Renal pelvis (tissue), 4 donors: ENCODE results near the gene NCKAP5. TPM values are rescaled to one million over a fixed set of nuclear protein-coding genes. Genes with fewer than 3 reads are reported as not detected.

ENCODE experiments used
- DNase-seq: peaks from one replicate; pipeline ENCODE4 v3.0.0-alpha.2; 2013
- polyA plus RNA-seq, 3 donors: library from polyadenylated mRNA; unstranded; fragments of 120-200 nt; gene quantifications; one replicate each; pipeline ENCODE4 v1.2.1, GENCODE V29; 2013; ENCODE audit not compliant: insufficient read length in 3 of 3

Gene NCKAP5
- polyA plus RNA-seq, 3 donors = 6.2 to 6.5 (median 6.3) TPM

DNA sequence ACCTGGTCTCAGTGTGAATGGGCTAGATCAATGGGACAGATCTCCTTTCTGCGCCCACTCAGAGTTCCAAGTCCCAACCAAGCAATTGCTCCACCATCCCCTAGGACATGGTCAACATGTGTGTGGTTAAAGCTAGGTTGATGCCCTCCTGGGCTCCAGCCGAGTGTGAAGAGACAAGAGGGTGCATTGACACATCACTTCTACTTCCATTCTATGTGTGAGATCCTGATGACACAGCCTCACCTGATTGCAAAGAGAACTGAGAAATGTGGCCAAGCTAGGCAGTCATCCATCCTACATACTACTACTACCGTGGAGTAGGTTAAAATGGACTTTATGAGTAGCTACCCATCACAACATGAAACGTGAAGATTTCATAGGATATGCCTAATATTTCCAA is 106.8 kb downstream of the NCKAP5 start:
- DNase-seq = no peak

DNA sequence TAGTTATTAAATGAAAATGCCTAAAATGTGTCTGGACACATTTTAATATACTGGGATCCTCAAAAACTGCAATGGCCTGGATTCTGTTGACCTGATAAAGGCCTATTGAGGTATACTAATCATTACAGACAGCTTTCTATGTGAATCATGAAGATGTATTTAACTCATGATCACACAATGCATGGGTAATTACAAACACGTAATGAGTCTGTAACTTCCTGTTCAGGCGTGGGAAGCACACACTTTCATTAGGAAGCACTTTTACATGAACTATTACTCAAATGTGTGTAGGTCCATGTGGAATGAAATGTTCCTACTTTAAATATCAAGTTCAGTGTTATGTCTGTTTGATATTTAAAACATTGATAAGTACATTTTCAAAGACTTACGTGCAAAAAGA is 108.7 kb downstream of the NCKAP5 start:
- no peak for DNase-seq

DNA sequence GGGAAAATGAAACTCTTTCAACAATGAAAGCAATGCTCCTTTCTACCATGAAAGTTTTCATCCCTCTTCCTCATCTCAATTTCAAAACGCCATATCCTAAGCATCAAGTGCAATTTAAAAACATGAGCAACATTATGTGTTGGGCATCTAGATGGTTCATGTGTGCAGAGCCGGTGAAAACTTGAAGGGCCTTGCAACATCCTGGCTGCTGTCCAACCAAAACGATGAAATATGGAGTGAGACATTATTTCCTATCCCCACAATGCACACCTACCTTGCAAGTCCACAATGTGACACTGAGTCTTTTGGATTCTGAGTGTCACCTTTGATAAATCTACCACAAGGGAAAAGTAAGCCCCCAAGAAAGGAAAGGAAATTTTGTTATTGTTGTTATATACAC is 110.0 kb downstream of the NCKAP5 start:
- no peak for DNase-seq

DNA sequence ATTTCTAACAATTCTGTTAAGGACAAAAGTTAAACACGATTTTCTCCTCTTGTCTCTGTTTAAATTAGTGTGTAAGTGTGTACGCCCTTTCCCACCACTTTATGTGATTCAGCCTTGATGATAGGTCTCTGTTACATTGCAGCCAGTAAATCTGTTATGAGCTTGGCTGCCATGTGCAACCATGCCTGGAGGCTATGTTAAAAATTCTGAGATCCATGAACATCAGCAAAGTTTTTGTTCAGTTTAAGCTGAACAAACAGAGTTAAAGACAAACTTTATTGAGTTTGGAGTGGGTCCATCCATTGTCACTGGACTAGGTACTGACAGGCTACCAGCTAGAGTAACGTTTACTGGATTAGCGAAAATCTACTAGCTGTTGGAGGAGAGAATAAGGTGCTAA is 110.4 kb downstream of the NCKAP5 start:
- no peak for DNase-seq

DNA sequence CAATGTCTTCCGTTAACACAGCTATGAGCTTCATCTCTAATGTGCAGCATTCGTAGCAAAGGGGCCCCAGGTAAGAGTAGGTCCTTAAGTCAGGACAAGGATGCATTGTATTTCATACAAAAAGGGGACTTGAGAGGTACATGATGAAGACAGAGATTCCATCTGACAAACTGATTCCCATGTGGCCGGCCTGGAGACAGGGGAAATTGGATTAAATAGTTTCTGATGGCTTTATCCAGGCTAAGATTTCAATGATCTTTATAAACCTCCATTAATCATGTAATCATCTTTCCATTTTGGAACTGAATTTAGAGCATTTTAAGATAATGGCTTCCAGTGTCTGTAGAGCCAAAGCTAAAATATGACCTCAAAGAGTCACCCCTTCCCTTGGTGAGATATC is 111.3 kb downstream of the NCKAP5 start:
- no peak for DNase-seq

DNA sequence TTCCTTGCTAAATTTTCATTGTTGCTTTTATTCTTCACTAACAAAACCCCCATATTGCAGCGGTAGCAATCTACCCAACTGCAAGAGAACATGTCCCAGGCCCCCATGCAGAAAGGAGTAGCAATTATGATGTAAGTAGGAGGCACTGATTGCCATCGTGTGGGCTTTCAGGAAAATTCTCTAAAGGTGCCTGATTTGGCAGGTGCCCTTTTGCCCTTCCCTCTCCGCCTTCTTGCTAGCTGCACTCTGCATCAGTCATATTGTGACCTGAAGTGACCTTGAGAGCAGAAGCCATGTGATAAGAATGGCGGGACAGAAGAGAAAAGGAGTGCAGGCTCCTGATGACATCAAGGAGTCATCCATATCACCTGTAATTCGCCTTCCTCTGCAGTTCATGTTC is 112.1 kb downstream of the NCKAP5 start:
- DNase-seq = no peak

DNA sequence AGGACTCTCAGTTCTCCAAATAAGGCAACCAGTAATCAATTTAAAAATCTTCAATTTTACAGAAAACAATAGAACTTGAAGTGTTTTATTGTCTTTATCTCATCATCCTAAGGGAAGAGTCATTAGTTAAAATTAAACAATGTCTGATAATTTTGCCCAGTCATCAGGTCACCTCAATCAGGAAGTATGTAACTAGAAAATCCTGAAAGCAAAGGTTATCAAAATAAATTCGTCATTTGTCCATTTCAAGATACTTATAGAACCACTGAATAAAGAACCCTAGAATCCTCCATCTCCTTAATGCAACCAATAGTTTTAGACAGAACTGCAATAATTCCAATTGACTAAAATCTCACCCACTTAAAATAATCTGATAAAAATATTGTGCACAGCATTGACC is 115.2 kb downstream of the NCKAP5 start:
- no peak for DNase-seq

DNA sequence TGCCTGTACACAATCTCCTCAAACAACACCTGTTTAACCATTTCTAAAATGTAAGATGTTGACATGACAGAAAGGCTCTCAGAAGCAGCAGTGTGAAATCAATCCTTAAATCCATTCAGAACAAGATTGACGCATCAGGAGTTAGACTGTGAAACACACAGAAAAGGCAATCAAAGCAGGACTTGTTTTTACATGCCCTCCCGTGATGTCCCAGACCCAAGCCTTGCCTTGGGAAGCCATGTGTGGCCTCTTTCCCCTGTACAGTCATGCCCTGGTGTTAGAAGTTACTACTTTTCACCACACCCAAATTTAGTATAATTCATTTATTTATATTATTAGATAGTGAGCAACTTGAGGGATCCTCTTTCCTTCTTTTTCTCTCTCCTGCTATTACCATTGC is 115.7 kb downstream of the NCKAP5 start:
- no peak for DNase-seq

DNA sequence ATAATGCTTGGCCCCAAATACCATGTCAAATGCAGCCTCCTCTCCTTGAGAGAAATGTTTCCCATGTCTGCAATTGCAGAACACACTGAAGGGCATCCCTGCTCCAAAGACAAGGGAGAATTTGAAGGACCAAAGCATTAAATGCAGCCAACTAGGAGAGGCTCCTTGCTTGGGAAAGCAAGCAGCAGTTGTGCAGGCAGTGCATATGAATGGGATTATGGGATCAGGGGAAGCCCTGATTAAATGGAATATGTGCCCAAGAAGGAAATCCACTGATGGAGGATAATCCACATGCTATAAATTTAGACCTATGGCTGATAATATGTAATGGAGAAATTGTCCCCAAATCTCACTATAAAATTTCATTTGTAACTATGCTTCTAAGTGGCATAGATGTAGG is 116.1 kb downstream of the NCKAP5 start:
- no peak for DNase-seq

DNA sequence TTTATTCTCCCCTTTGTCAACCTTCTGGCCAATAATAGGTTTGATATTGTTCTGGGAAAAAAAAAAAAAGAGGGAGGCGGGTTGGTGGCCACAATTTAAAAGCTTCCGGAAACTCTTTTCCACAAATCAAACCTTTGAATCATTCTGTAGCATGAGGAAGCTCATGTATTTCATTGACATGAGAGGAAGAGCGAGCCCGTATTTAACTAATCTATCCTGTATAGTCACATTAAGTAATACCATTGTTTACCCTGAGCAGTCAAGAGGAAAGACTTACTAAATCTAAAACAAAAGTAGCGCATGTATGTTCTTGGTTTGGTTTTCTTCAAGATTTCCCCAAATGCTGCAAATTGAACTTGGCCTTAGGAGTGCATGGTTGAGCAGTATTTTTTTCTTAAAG is 120.1 kb downstream of the NCKAP5 start:
- DNase-seq = no peak

DNA sequence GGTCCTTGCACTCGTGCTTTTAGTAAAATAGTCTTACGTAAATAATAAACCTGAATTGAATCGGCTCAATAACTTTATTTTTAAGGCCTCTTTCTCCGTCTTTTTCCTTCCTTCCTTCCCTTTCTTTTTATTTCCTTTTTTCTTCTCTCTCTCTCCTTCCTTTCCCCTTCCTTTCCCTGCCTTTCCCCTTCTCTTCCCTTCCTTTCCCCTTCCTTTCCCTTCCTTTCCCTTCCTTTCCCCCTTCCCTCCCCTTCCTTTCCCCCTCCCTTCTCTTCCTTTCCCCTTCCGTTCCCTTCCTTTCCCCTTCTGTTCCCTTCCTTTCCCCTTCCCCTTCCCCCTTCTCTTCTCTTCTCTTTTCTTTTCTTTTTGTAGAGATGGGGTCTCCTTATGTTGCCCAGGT is 121.0 kb downstream of the NCKAP5 start:
- DNase-seq = no peak

DNA sequence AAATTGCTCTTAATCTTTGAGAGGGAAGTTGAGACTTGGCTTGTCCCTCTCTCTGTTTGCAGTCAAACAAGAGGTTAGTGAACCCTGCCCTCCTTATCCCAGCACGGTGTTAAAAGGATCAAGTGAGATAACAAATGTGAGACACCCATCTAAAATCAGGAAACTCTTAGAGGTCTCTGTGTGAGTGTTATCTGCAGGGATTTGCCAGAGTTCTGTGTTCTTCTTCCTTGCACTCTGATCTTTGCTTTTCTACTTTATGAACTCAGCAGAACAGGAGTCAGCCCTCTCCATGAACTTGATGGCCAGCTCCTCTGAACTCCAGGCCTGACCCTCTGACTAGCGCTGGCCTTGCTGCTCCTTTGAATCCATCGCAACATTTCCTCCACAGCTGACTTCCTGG is 123.8 kb downstream of the NCKAP5 start:
- DNase-seq = no peak

DNA sequence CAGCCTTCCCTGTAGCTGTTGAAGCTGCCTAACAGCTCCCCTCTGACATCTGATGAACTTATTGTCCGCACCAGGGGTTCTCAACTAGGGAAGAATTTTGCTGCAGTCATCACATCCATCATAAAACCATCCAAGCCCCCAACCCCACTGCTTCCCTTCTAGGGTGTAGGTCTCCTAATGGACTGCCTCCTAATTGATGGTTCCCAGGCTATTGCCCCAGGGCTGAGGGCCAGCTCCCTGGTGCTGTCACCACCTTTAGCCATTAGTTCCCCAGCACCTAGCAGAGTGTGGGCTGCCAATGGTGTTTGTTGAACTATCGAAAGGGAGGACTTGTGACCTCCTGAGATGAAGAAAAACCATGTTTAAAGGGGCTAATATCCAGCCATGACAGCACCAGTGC is 125.9 kb downstream of the NCKAP5 start:
- DNase-seq = no peak

DNA sequence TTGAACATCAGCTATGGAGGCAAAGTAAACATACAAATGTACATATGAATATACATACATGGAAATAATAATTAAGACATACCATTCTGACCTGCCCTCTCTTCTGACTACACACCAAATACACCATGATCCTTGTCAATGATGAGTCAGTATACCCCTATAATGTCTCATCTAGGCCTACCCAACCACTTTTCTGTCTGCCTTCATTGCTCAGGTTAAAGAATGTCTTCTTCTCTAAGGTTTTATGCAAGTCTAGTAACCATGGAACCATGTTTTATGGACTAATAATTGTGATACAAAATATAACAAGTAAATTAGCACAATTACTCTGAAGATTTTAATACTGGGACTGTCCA is 128.7 kb downstream of the NCKAP5 start:
- DNase-seq = no peak

DNA sequence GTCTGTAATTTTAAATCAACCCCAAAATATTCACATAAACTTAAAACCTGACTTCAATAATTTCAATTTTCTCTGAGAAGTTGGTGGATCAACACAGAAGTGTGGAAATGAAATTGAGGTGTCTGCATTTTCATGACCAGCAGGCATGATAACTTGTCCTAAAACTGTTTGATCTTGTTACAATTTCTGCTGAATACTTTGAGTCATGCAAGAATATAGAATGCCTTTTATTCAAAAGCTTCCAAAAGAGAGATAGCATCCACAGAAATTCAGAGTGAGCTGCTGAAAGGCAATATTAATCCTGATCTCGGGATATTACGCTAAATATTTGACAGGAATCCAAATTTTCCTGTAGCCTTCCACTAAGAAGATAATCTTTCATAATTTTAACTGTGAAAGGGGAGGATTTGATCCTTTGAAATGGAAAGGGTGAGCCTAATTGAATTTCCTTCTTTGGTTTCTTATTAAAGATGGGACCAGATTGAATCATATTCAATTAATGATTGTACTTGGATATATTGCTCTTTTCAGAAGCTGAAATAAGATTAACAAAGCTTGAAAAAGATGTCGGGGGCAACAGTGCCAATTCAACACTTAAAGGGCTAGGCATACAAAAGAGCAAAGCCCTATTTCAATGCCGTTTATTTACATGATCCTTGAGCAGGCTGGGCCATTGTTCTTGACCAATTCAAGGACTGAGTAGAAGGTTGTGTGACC is 129.3 kb downstream of the NCKAP5 start:
- DNase-seq = no peak

DNA sequence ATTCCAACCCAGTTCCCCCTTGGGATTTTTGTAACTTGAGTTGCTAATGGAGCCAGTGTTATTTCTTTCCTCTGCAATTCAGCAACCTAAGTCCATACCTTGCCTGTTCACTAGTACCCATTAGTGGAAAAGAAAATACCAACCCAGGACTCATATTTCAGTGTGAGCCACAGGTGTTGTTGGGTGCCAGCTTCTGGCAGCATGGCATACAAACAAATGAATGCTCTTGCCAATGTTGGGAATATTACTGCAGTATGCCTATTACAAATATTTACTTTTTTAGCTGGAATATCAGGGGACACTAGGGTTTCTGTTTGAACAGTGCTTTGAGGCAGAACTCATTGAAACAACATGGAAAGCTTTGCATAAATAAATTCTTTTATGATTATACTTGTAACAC is 130.2 kb downstream of the NCKAP5 start:
- no peak for DNase-seq

DNA sequence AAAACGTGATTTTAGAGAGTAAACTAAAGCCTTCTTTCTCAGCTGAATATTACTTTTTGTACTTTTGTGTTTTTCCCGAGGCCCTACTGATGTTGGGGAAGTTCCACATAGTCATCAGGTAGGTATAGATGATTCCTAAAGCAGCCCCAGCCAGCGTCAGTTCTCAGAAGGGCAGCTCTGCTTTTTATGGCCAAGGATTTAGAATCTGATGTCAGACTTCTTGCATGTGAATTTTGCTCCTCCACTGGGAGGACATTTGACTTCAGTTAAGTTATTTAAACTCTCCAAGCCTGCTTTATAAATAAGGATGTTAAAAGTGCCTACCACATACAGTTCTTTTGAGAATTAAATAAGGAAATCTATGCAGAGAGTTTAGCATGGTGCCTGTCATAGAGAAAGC is 130.8 kb downstream of the NCKAP5 start:
- DNase-seq = no peak

DNA sequence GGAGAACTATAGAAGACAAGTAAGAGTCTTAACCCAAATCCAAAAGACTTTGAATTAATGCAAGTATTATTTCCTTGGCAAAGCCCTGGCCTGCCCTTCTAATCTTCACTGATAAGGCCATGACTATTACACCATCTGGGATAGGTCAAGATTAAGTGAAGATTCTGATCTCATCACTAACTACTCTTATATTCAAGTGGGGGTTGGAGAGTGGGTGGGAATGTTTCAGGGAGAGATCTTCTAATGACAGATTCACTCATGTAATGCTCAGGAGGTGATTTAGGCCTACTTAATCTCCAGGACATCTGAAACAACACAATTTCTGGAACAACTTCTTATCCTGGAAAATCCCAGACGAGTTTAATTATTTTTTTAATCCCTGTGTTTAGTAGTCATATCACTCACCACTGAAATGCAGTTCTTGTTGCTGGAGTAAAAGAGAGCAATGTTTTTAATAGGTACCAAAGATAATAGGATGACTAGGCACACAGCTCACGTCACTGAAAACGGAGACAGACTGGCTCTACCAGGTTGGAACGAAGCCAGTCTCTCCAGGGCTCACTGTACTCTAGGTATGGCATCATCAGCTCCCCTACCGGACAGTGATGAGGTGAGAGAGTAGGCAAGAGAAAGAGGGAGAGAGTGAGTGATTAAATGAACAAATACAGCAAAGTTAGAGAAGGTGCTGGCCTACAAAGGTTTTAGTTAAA is 133.1 kb downstream of the NCKAP5 start:
- no peak for DNase-seq

DNA sequence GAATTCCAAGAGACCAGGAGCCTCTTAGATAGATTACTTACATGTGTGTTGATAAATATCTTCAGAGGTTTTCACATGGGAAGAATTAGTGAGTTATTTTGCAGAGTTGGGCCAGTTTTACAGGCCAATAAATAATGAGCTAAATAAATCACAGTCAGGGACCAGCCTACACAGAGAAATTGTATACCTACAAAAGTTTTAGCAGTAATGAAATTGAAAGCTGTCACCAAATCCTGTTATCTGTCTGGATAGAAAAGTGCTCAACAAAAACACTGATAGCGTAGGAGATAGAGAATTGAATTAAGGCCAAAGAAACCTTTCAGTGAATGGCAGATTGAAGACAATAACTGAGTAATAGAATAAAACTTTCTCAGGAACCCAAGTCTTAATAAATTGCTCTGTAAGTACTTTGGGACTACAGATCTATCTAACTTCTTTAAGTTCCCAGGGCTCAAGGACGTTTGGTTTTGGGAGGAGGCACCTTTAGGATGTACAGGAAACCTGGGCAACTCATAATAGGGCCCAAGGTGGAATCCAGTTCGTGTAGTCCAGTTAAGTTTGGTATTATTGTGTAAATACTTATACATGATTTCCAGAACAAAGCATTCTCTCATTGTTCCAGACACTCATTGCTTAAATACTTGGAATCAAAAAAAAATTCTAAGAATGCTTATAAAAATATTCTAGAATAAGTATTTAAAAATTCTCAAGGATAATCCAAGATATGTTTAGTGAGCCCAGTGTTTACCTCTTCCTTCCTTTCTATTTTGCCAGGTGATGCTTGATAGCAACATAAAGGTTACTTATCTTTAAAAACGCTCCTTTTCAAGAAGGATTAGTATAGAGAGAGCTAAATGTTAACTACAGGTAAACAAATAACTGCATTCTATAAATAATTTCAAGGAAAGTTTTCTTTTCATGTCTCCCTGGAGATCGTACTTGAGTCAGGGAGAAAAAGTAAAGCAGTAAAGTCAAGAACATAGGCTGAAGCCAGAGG is 134.5 kb downstream of the NCKAP5 start:
- no peak for DNase-seq

DNA sequence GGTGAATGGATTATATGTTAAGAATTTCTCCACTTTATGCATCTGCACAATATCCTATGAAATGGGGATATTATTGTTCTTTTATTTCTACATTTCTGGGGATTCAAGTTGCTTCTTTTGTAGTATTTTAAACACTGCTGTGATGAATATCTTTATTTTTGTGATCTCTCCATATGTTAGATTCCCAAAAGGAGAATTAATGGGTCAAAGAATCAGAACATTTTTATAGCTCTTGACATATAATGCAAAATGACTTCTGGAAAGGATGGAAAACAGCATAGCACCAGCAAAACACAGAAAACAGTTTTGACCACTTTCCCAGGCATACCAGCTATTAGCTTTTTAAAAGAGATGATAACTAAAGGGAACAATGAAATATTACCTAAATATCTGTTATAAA is 135.5 kb downstream of the NCKAP5 start:
- no peak for DNase-seq

DNA sequence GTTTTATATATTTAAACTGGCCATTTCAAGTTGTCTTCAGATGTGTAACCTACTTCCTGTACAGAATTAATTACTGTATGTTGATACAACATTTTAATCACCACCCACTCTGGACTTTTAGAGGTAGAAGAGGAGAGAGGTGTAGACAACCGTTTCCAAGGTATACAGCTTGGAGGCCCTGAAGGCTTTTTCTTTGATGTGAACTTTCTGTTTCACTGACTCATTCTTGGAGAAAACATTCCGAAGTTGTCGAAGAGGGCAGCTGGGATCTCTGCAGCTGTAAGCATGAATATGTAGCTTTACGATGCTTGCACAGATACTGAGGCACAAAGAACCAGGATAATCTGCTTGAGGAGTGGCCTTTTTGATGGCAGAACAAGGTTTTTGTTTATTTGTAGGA is 137.0 kb downstream of the NCKAP5 start:
- no peak for DNase-seq

DNA sequence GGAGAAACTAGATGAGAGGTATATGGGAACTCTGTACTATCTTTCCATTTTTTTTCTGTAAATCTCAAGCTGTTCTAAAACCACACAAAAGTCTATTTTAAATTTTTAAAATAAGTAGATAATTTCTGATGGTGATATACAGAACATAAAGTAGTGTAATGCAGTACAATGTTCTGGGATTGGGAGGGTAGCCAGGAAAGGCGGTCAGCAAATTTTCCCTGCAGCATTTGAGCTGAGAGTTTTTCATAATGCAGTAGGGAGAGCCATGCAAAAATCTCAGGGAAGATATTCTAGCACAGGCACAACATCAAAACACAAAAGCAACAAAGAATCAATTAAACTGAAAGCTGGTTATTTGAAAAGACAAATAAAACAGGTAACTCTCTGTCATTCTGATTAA is 141.5 kb downstream of the NCKAP5 start:
- no peak for DNase-seq

DNA sequence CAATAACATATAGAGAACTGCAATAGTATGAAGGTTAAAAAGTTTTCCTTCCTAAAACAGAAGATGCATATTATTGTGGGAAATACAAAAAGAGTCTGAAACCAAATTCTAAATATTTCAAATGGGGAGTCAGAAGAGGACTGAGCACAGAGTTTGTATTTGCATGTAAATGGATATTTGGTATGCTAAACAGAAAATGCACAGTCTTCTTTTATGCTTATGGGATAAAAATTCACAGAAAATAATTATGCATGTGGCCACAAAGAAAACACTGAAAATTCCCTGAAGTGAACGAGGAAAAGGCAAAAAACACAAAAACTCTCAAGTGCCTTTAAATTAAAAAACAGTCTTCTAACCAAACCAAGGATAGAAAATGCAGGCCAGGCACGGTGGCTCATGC is 142.7 kb downstream of the NCKAP5 start:
- no peak for DNase-seq
